HCEC 1CT (cell line): Measurements from ENCODE around the gene THOC7.

ENCODE experiments used
- DNase-seq: peaks from one replicate; pipeline ENCODE4 v3.0.0-alpha.2; 2017

THOC7 gene

GRCh38 chr3:63863150-63864007, at the start of gene THOC7, which contains the start of gene ATXN7:
TSS of gene THOC7 (minus strand) at chr3:63863805. CDS start at chr3:63863790, 15 bp downstream.
TSS of gene ATXN7 (plus strand) at chr3:63863867. CDS start at chr3:63912599, 48,732 bp downstream.
- DNase-seq = peak; percentile 69

- peak; percentile 35 for DNase-seq
These were observed 49.4 kb upstream of the THOC7 start for GRCh38 chr3:63912768-63913588.

- DNase-seq = peak; percentile 90
These were observed 48.5 kb upstream of the THOC7 start, which contains the start of gene SCAANT1 for GRCh38 chr3:63911873-63912767. TSS of gene SCAANT1 (minus strand) at chr3:63912383.

DNA sequence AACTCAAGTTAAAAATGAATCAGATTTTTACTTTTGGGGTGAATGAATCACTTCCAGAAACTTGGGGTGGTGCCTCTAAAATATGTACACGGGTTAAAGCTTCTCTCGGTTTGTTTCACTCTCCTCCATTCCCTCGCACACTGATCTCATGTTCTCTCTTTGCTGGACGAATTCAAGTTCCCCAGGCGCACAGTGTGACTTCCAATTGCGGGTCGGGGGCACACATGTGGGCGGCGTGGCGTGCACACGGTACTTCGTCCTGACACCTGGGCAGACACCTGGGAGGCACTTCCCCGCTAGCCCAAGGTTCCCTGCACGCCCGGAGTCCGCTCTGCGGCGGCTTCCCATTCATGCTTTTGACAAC, 47.9 kb upstream of the THOC7 start:
- peak; percentile 45 for DNase-seq

DNA sequence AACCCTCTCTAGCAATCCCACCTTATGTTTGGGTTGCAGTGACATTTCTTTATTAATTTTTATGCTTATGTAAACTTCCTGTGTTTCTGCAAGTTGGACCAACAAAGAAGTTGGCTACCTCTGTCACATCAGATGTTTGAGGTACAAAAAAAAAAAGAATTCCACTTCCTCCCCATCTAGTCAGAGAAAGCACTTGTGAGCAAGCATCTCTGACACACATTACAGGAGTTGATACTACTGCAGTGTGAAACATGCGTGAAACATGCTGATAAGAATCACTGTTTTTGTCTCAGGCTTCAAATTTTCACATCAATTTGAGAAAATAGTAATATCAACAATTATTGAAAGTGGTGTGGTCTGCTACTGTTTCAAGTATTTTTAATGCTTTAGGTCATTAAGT, 47.3 kb upstream of the THOC7 start:
- DNase-seq = no peak

- no peak for DNase-seq
These were observed 46.4 kb upstream of the THOC7 start for GRCh38 chr3:63910001-63910400.

GRCh38 chr3:63909431-63909830, 45.8 kb upstream of the THOC7 start:
- DNase-seq = peak; percentile 41

DNA sequence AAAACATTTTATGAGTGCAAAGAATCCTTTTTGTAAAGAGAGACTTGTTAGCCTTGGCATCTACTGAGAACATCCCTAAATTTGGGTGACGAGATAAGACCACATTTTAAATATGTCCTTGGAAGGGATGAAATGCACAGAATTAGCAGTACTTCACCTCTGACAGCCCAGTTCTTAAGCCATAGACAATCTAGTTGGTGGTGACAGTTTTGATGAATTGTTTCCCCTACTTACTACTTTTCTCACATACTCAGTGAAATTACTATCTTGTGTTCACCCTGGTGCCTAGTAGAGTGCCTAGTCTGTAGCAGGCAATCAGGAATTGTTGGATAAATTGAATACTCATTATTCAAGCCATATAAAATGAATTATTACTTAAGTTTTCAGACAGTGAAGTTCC, 45.2 kb upstream of the THOC7 start:
- no peak for DNase-seq

DNA sequence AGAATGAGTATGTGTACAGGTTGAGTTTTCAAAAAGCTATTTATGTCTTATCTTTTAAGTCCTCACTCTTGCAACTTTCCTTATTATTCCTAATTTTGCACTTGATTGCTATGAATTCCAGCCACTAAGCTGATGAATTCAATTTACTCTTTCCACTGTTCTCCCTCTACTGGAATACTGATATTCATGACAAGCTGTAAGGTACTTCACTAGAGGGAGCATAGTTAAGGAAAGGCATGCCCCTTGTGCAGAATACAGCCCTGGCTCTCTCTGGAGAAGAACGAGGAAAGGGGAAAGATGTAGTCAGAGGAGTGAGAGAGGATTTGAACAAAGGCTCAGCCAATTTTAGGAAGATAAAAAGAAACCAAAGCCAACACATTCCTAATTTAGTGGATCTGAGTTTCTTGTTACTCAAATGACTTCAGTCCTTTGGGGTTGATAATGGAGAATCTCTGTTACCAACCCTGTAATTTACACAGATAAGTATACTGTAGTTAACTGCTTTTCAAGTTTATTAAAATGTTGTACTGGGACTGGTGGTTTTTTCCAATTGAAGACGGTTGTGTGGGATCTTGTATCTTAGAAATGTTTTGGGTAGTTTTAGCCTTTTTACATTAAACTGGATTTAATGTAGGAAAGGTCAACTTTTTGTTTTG, 44.6 kb upstream of the THOC7 start:
- peak; percentile 26 for DNase-seq

GRCh38 chr3:63905731-63906620, 42.4 kb upstream of the THOC7 start:
- DNase-seq = no peak

DNA sequence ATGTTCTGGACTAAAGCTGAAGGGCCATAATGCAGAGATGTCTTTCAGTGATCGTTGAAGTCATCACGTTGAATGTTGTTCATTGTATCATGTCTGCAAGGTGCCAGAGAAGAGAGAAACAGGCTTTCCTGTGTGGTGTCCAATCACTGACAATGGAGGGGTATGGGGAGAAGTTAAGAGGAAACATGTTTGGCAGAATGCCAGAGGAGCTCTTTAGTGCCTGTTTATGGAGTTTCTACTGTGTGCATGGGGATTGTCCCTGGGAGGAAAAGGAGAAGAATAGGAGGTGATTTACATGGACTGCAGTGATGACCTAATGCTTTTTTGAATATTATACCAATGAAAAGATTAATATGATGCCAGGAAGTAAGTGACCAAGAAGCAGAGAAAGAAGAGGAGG, 36.9 kb upstream of the THOC7 start:
- DNase-seq = no peak

GRCh38 chr3:63900010-63900409, 36.4 kb upstream of the THOC7 start:
- DNase-seq = no peak

DNA sequence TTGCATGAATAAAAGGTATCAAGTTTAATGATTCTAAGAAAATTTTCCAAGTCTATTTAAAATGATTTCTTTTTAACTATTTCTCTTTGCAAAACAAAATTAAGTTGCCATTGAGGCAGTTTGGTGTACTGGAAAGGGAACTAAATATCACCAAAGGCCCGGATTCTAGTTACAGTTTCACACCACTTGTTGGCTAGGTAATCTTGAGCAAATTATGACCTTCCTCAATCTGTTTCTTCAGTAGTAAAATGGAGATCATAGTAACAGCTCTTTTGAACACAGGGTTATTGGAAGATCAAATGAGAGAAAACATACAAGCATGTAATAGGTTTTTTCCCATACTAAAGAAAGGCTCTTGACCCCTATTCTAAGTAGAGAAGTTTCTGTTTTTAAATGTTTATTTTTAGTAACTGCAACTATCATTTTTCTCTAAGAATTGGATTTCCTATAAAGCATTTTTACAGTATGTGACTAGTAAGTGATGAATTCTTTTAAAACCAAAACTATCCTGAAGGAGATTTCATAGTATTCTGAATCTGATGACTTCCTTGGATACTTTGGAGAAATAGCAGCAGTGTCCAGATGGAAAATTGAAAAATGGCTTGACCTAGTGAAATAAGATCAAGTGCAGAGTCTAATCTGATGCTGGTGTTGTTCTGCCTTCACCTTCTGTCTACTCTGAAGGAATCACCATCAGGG, 32.9 kb upstream of the THOC7 start:
- DNase-seq = no peak

GRCh38 chr3:63895422-63896189, 32.0 kb upstream of the THOC7 start:
- DNase-seq = no peak

GRCh38 chr3:63892773-63893352, 29.3 kb upstream of the THOC7 start:
- DNase-seq = no peak

- no peak for DNase-seq
These were observed 27.9 kb upstream of the THOC7 start for GRCh38 chr3:63891518-63891917.

DNA sequence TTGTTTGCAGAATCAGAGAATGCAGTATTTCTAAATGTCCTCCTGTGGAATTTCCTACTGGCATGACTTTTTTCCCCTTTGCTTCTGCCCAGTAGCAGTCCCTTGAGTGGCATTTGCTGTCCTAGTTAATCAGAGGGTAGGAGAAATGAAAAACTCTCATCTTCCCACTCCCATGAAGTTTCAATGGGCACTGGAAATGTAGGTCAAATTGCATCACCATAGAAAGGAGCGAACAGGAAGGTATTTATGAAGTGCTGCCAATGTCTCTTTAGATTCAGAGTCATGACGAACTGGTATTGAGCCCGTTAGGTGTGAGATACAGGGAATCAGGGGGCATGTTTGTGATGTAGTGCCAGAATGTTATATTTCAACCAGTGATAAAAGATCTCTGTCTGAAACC, 23.3 kb upstream of the THOC7 start:
- no peak for DNase-seq

DNA sequence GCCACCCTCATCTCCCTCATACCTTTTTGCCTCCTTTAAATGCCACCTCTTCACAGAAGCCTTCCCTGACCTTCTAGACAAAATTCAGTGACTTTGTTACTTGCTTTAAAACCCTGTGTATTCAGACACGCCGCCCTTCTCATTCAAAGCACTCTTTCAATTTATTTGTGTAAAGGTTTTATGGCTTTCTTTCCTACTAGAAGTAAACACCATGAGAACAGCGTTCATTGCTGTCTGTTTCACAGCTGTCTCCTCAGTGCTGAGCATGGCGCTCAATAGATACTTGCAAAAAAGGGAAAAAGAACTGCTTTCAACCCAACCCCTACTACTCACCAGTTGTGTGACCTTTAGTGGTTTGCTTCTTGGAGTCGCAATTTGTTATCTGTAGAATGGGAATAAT, 17.0 kb upstream of the THOC7 start:
- no peak for DNase-seq

DNA sequence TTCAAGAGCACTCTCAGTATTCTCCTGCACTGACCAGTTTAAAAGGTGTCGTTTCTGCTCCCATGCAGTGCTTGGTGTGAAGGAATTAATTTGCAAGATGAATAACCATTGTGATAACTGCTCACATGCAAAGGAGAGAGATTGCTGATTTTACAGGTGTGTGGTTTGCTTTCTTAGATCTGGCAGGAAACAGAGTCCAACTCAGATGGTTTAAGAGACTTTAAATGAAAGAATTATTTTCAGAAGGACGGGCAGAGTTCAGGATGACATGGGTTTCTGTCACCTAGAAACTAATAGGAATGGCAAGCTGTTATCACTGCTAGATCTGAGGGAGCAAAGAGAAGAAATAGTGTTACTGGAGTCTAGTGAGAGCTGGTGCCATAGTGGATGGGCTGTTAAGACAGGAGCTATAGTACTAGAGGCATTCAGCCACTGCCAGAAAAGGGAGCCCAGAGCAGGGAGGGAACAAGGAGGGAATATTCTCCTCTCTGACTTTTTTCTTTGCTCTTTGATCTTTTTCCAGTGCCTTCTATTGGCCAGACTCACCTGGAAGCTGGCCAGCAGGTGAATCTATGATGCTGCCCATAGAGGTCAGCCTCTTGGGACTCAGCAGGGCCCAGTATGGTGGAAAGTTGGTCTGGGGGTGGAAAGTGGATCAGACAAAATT, 14.9 kb upstream of the THOC7 start:
- DNase-seq = no peak
